ENCODE data around the gene ACAA2. TPM values are rescaled to one million over a fixed set of nuclear protein-coding genes. Genes with fewer than 3 reads are reported as not detected.

The ACAA2 gene
- total and polyA plus RNA-seq, 2 experiments from 2014 or later, result 91.1 to 126 TPM

Small RNAs within 50 kb of the gene (small RNA-seq; reads per million reads assigned to genes)
- not detected for gene RF00283 (ENCODE audit: low replicate concordance)
- not detected for gene SCARNA17 (ENCODE audit: low replicate concordance)

Measured in GM23338 (cell line).